Measurements from ENCODE around the gene ORC1. TPM values are rescaled to one million over a fixed set of nuclear protein-coding genes. Genes with fewer than 3 reads are reported as not detected.

ORC1 gene
- total and polyA plus RNA-seq, 2 experiments from 2014 or later: 15.1 to 55.0 TPM

- Mint-ChIP-seq H3K4me1 (peaks cover 7% of the 10 kb centered on the region; the same call in 2 of the 3 replicates), H3K4me3 (no peak overlapping the region), H3K36me3 (ENCODE audit: low read depth) (peaks cover 21% of the 10 kb centered on the region; the same call in 2 of the 3 replicates), H3K27ac (no peak overlapping the region), H3K9me3 (no peaks in the 10 kb centered on the region), H3K27me3 (ENCODE audit: insufficient read depth, low read depth, poor library complexity) (peaks cover 5% of the 10 kb centered on the region)
- ATAC-seq (no peak), DNase-seq (ENCODE audit: low spot score) (no peak)
- no peaks in the 10 kb centered on the region for H4K20me1 ChIP-seq (replicated peaks; ENCODE audit: insufficient read depth)
- 0 out of 2 replicates have a peak, but pooled peaks cover 3% of the 10 kb centered on the region for H3F3A ChIP-seq (replicated peaks; ENCODE audit: low read depth)
- no peak overlapping the region for H3K4me3 ChIP-seq
- 0 out of 2 replicates have a peak, but pooled peaks cover 9% of the 10 kb centered on the region for H3K4me1 ChIP-seq (ENCODE audit: insufficient read depth)
- H2AFZ ChIP-seq: no peak overlapping the region
- peaks cover 16% of the 10 kb centered on the region for H3K36me3 ChIP-seq (ENCODE audit: insufficient read depth)
- no peak overlapping the region for H3K4me2 ChIP-seq
- no peaks in the 10 kb centered on the region; the same call in 1 of the 2 replicates for H3K79me2 ChIP-seq (replicated peaks; ENCODE audit: insufficient read depth)
- H3K27me3 ChIP-seq (ENCODE audit: insufficient read depth): no peaks in the 10 kb centered on the region
- H3K27ac ChIP-seq (ENCODE audit: low read depth): no peak overlapping the region
- no peaks in the 10 kb centered on the region for H3K9me2 ChIP-seq (ENCODE audit: insufficient read depth)
- no peak for TF ChIP-seq EZH2phosphoT487 (IDR thresholded peaks at IDR 0.05; ENCODE audit: unreplicated experiment)
- TF ChIP-seq POLR2AphosphoS5 (IDR thresholded peaks at IDR 0.05; ENCODE audit: low read depth): no peak
- no peak for TF ChIP-seq CREB1 (CRISPR knock-in tag; IDR thresholded peaks at IDR 0.05; ENCODE audit: low read depth)
- no peak for TF ChIP-seq STAT1 (IDR thresholded peaks at IDR 0.05; ENCODE audit: unreplicated experiment)
Observed at GRCh38 chr1:52423771-52424170, 19.5 kb upstream of the ORC1 start.

- no peak for DNase-seq (ENCODE audit: low spot score)
- Histone ChIP-seq H3F3A (replicated peaks; ENCODE audit: low read depth) (0 out of 2 replicates have a peak, but pooled peaks cover 3% of the 10 kb centered on the region), H3K79me2 (replicated peaks; ENCODE audit: insufficient read depth) (no peaks in the 10 kb centered on the region; the same call in 1 of the 2 replicates), H2AFZ (no peak overlapping the region), H4K20me1 (replicated peaks; ENCODE audit: insufficient read depth) (no peaks in the 10 kb centered on the region), H3K36me3 (ENCODE audit: insufficient read depth) (peaks cover 23% of the 10 kb centered on the region), H3K4me3 (no peak overlapping the region), H3K9me2 (ENCODE audit: insufficient read depth) (no peaks in the 10 kb centered on the region), H3K4me2 (no peak overlapping the region), H3K4me1 (ENCODE audit: insufficient read depth) (0 out of 2 replicates have a peak, but pooled peaks cover 9% of the 10 kb centered on the region), H3K27me3 (ENCODE audit: insufficient read depth) (no peaks in the 10 kb centered on the region), H3K27ac (ENCODE audit: low read depth) (no peak overlapping the region)
- no peak for TF ChIP-seq EZH2 (IDR thresholded peaks at IDR 0.05; ENCODE audit: low read depth, unreplicated experiment)
- no peak for TF ChIP-seq ZNF114 (CRISPR knock-in tag; IDR thresholded peaks at IDR 0.05)
- no peak for TF ChIP-seq ZNF462 (CRISPR knock-in tag; IDR thresholded peaks at IDR 0.05)
- no peak for TF ChIP-seq NANOG (IDR thresholded peaks at IDR 0.05; ENCODE audit: borderline replicate concordance)
- no peak for TF ChIP-seq EZH2phosphoT487 (IDR thresholded peaks at IDR 0.05; ENCODE audit: unreplicated experiment)
- TF ChIP-seq ETS1 (IDR thresholded peaks at IDR 0.05): no peak
- TF ChIP-seq JUNB (IDR thresholded peaks at IDR 0.05; ENCODE audit: unreplicated experiment): no peak
- no peak for TF ChIP-seq STAT1 (IDR thresholded peaks at IDR 0.05; ENCODE audit: unreplicated experiment)
- TF ChIP-seq POLR2AphosphoS5 (IDR thresholded peaks at IDR 0.05; ENCODE audit: low read depth): no peak
- no peak for TF ChIP-seq CREB1 (CRISPR knock-in tag; IDR thresholded peaks at IDR 0.05; ENCODE audit: low read depth)
- Mint-ChIP-seq H3K4me1 (peaks cover 7% of the 10 kb centered on the region; the same call in 2 of the 3 replicates), H3K27ac (no peak overlapping the region), H3K9me3 (no peaks in the 10 kb centered on the region), H3K27me3 (ENCODE audit: insufficient read depth, low read depth, poor library complexity) (peaks cover 5% of the 10 kb centered on the region), H3K36me3 (ENCODE audit: low read depth) (peaks cover 25% of the 10 kb centered on the region; the same call in 2 of the 3 replicates), H3K4me3 (no peak overlapping the region)
- no peak for ATAC-seq
Observed at GRCh38 chr1:52423055-52423454, 18.8 kb upstream of the ORC1 start.

All from GM23338 (cell line).